K562 (cell line): Measurements from ENCODE around the gene DAP. TPM values are rescaled to one million over a fixed set of nuclear protein-coding genes. Genes with fewer than 3 reads are reported as not detected.

ENCODE experiments used
- DPF2 ChIP-seq: fragments of 450-650 bp; IDR thresholded peaks from 2 replicates; pipeline ENCODE4 v1.6.1; 2016
- ETV5 ChIP-seq: sonication (generic); formaldehyde crosslinking; IDR thresholded peaks from 2 replicates; pipeline ENCODE4 v1.4.0; 2020; ENCODE audit warnings: low read depth, mild to moderate bottlenecking, missing genetic modification reagents
- GABPA ChIP-seq: fragments of 200-800 bp; sonication (Bioruptor generic); conservative IDR thresholded peaks from 2 replicates; pipeline ENCODE4 v1.6.1; 2016; ENCODE audit warnings: low read depth, missing genetic modification characterization, missing compliant biosample characterization
- GATAD2A ChIP-seq: fragments of 450-650 bp; IDR thresholded peaks from 2 replicates; pipeline ENCODE4 v1.6.1; 2017
- MEF2A ChIP-seq: IDR thresholded peaks from 2 replicates; pipeline ENCODE4 v1.6.1; 2011; ENCODE audit warnings: low read depth, mild to moderate bottlenecking, low read length, moderate library complexity; ENCODE audit not compliant: control insufficient read depth
- MEIS2 ChIP-seq: fragments of 450-650 bp; IDR thresholded peaks from 2 replicates; pipeline ENCODE4 v1.6.1; 2014; ENCODE audit warnings: mild to moderate bottlenecking; ENCODE audit not compliant: partially characterized antibody
- MTF1 ChIP-seq: fragments of 250-450 bp; sonication (Bioruptor Pico); IDR thresholded peaks from 2 replicates; pipeline ENCODE4 v1.9.0; 2021; ENCODE audit warnings: moderate library complexity, mild to moderate bottlenecking, inconsistent platforms, borderline replicate concordance
- MYNN ChIP-seq, 2 experiments: sonication (generic); formaldehyde crosslinking in 1 of 2; IDR thresholded peaks; 2 replicates each; pipeline versions ENCODE4 v1.5.0 to v1.6.1; 2016 to 2020; ENCODE audit warnings: antibody characterized with exemption in 1 of 2, missing genetic modification reagents in 1 of 2
- NCOA1 ChIP-seq: fragments of 450-650 bp; IDR thresholded peaks from 2 replicates; pipeline ENCODE4 v1.6.1; 2016; ENCODE audit warnings: low read depth
- NCOA4 ChIP-seq: fragments of 450-650 bp; IDR thresholded peaks from 2 replicates; pipeline ENCODE4 v1.6.1; 2018; ENCODE audit warnings: mild to moderate bottlenecking; ENCODE audit not compliant: partially characterized antibody
- NELFE ChIP-seq: IDR thresholded peaks from 2 replicates; pipeline ENCODE4 v1.6.1; 2011; ENCODE audit warnings: mild to moderate bottlenecking; ENCODE audit not compliant: insufficient read depth, insufficient read length
- NR4A1 ChIP-seq, 2 experiments: fragments of 250-450 bp in 1 of 2; fragments of 450-650 bp in 1 of 2; sonication (Bioruptor Pico) in 1 of 2; IDR thresholded peaks; 2 replicates each; pipeline versions ENCODE4 v1.4.0 to v1.6.1; 2016 to 2020; ENCODE audit warnings: mild to moderate bottlenecking in 2 of 2, missing compliant biosample characterization in 1 of 2, missing genetic modification characterization in 1 of 2, moderate library complexity in 1 of 2
- STAG1 ChIP-seq: sonication (generic); formaldehyde crosslinking; IDR thresholded peaks from 2 replicates; pipeline ENCODE4 v1.5.0; 2020; ENCODE audit warnings: missing genetic modification reagents, borderline replicate concordance
- ZNF282 ChIP-seq: sonication (generic); formaldehyde crosslinking; IDR thresholded peaks from 2 replicates; pipeline ENCODE4 v1.8.1; 2023; ENCODE audit warnings: missing genetic modification reagents
- ZNF668 ChIP-seq: fragments of 250-450 bp; sonication (Bioruptor Pico); IDR thresholded peaks from 2 replicates; pipeline ENCODE4 v1.8.0; 2022; ENCODE audit warnings: mild to moderate bottlenecking, inconsistent platforms
- polyA plus RNA-seq, 8 experiments: library from polyadenylated mRNA; depleted of rRNA in 4 of 8; stranded (reverse) in 5 of 8; unstranded in 3 of 8; fragments of >200 nt; fragmentation: Nextera tagmentation in 2 of 8; fragmentation: Illumina TruSeq in 1 of 8; extraction: Ambion mirVana in 2 of 8; extraction: Trizol in 1 of 8; gene quantifications; 2 replicates each; pipeline versions ENCODE4 v1.2.1 to v1.2.3, GENCODE V29; 2011 to 2014; ENCODE audit warnings: inconsistent platforms in 1 of 8, missing spikeins in 1 of 8
- total RNA-seq, 7 experiments: library from RNA; depleted of rRNA in 6 of 7; stranded (reverse); fragments of >200 nt in 6 of 7; fragmentation: Illumina TruSeq in 2 of 7; extraction: Trizol in 2 of 7; gene quantifications; 2 replicates each; pipeline versions ENCODE4 v1.2.1 to v1.2.3, GENCODE V29; 2011 to 2021; ENCODE audit warnings: low replicate concordance in 1 of 7
- TF ChIP-seq, protein P1 (sequence below), 3 experiments: fragments of 200-800 bp in 1 of 3; sonication (Bioruptor generic) in 1 of 3; sonication (generic) in 1 of 3; formaldehyde crosslinking in 1 of 3; IDR thresholded peaks; 2 replicates each; pipeline versions ENCODE4 v1.6.1 to v1.8.0; 2016 to 2022; ENCODE audit warnings: mild to moderate bottlenecking in 2 of 3, missing compliant biosample characterization in 2 of 3, missing genetic modification characterization in 2 of 3, missing genetic modification reagents in 1 of 3
- TF ChIP-seq, protein P2 (sequence below): fragments of 450-650 bp; IDR thresholded peaks from 2 replicates; pipeline ENCODE4 v1.6.1; 2017; ENCODE audit warnings: antibody characterized with exemption, mild to moderate bottlenecking
- TF ChIP-seq, protein P3 (sequence below): fragments of 250-450 bp; sonication (Bioruptor Pico); IDR thresholded peaks from 2 replicates; pipeline ENCODE4 v1.5.1; 2021; ENCODE audit warnings: mild to moderate bottlenecking
- TF ChIP-seq, protein P4 (sequence below): sonication (generic); formaldehyde crosslinking; IDR thresholded peaks from 2 replicates; pipeline ENCODE4 v1.8.1; 2023; ENCODE audit warnings: mild to moderate bottlenecking, missing genetic modification reagents

Gene DAP
- total and polyA plus RNA-seq, 9 of the 15 experiments (the other 6 are each of a cell fraction or from before 2014, with no cell fraction given), result 14.1 to 151 (median 34.5) TPM

DNA sequence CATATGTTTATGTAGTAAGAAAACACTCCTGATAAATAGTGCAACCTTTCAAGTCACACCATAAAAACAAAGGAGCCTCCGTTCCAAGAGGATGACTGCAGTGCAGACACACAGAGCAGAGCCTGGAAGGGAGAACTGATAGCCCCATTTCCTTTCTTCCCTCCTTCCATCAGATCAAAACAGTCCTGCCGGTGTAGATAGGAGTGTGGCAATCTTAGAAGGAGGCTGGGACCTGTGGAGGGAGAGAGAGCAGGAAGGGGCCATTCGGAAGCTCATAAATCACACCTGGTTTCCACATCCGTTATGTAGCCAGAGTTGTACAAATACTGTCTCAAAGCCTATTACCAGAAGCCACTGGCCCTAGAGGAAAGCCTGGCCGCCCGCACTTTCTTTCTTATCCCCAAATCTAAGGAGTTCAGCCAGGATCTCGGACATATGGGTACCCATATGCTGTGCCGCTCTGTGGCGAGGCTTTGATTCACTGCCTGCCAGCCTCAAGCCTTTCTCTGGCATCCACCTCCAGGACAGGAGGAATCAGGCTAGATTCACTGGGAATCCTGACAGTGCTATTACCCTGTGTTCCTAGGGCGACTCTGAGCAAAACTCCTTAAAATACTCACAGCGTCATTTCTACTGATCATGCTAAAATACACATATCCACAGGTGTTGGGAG lies 26.9 kb downstream of the DAP start (continued):
- TF ChIP-seq NR4A1 (CRISPR knock-in tag; IDR thresholded peaks at IDR 0.05) (no peak), NR4A1 (tag; IDR thresholded peaks at IDR 0.05) (peak; percentile 22; the same call in 1 of the 2 replicates), MEF2A (peak; percentile 69; the same call in 1 of the 2 replicates), STAG1 (no peak), MEIS2 (peak; percentile 99), GATAD2A (0 out of 2 replicates have a peak, but pooled peaks have one; percentile 59), ETV5 (peak; percentile 98), DPF2 (peak; percentile 98), ZNF668 (0 out of 2 replicates have a peak, but pooled peaks have one; percentile 11), NCOA1 (peak; percentile 89; the same call in 1 of the 2 replicates), ZNF282 (CRISPR knock-in tag) (no peak), MYNN (IDR thresholded peaks at IDR 0.05) (peak; percentile 41; the same call in 1 of the 2 replicates), MYNN (CRISPR knock-in tag; IDR thresholded peaks at IDR 0.05) (no peak), MTF1 (CRISPR knock-in tag) (no peak), GABPA (tag) (peak; percentile 79), NCOA4 (no peak), NELFE (no peak)
- TF ChIP-seq, protein P1, sequence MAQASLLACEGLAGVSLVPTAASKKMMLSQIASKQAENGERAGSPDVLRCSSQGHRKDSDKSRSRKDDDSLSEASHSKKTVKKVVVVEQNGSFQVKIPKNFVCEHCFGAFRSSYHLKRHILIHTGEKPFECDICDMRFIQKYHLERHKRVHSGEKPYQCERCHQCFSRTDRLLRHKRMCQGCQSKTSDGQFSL (CRISPR knock-in tag; IDR thresholded peaks at IDR 0.05), result no peak
- TF ChIP-seq, protein P1 (tag; IDR thresholded peaks at IDR 0.05), result peak in 1 of 2 experiments; percentile 34; a peak in 1 of 4 replicates
- TF ChIP-seq, protein P2, sequence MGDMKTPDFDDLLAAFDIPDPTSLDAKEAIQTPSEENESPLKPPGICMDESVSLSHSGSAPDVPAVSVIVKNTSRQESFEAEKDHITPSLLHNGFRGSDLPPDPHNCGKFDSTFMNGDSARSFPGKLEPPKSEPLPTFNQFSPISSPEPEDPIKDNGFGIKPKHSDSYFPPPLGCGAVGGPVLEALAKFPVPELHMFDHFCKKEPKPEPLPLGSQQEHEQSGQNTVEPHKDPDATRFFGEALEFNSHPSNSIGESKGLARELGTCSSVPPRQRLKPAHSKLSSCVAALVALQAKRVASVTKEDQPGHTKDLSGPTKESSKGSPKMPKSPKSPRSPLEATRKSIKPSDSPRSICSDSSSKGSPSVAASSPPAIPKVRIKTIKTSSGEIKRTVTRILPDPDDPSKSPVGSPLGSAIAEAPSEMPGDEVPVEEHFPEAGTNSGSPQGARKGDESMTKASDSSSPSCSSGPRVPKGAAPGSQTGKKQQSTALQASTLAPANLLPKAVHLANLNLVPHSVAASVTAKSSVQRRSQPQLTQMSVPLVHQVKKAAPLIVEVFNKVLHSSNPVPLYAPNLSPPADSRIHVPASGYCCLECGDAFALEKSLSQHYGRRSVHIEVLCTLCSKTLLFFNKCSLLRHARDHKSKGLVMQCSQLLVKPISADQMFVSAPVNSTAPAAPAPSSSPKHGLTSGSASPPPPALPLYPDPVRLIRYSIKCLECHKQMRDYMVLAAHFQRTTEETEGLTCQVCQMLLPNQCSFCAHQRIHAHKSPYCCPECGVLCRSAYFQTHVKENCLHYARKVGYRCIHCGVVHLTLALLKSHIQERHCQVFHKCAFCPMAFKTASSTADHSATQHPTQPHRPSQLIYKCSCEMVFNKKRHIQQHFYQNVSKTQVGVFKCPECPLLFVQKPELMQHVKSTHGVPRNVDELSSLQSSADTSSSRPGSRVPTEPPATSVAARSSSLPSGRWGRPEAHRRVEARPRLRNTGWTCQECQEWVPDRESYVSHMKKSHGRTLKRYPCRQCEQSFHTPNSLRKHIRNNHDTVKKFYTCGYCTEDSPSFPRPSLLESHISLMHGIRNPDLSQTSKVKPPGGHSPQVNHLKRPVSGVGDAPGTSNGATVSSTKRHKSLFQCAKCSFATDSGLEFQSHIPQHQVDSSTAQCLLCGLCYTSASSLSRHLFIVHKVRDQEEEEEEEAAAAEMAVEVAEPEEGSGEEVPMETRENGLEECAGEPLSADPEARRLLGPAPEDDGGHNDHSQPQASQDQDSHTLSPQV, result peak; percentile 59
- TF ChIP-seq, protein P3, sequence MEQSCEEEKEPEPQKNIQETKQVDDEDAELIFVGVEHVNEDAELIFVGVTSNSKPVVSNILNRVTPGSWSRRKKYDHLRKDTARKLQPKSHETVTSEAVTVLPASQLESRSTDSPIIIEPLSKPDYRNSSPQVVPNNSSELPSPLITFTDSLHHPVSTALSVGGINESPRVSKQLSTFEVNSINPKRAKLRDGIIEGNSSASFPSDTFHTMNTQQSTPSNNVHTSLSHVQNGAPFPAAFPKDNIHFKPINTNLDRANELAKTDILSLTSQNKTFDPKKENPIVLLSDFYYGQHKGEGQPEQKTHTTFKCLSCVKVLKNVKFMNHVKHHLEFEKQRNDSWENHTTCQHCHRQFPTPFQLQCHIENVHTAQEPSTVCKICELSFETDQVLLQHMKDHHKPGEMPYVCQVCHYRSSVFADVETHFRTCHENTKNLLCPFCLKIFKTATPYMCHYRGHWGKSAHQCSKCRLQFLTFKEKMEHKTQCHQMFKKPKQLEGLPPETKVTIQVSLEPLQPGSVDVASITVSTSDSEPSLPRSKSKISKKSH, result no peak
- TF ChIP-seq, protein P4, sequence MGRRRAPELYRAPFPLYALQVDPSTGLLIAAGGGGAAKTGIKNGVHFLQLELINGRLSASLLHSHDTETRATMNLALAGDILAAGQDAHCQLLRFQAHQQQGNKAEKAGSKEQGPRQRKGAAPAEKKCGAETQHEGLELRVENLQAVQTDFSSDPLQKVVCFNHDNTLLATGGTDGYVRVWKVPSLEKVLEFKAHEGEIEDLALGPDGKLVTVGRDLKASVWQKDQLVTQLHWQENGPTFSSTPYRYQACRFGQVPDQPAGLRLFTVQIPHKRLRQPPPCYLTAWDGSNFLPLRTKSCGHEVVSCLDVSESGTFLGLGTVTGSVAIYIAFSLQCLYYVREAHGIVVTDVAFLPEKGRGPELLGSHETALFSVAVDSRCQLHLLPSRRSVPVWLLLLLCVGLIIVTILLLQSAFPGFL, result no peak
